ENCODE measurements around the gene CNIH1.

CNIH1 gene

GRCh38 chr14:54427871-54428270 is 13.3 kb downstream of the CNIH1 start:
- Histone ChIP-seq H3K79me1 (ENCODE audit: low read depth, low read length) (peaks cover 2% of the 10 kb centered on the region), H3K23ac (ENCODE audit: low read depth, low read length, poor library complexity) (no peak overlapping the region), H3K18ac (ENCODE audit: low read length) (no peak overlapping the region), H3K14ac (ENCODE audit: low read length) (no peak overlapping the region), H2AK5ac (ENCODE audit: low read depth, low read length) (no peak overlapping the region), H4K91ac (ENCODE audit: low read depth, low read length, poor library complexity) (no peak overlapping the region), H3K27ac (replicated peaks; ENCODE audit: low read length) (no peak overlapping the region), H2AFZ (ENCODE audit: low read length) (no peak overlapping the region), H3K4me2 (ENCODE audit: insufficient read depth, low read length, poor library complexity, severe bottlenecking) (no peak overlapping the region), H3K4ac (ENCODE audit: low read length) (no peak overlapping the region), H3K36me3 (replicated peaks in 1 of 2; ENCODE audit: control insufficient read depth in 2 of 2, insufficient read depth in 2 of 2, low read length in 2 of 2) (peaks cover 9 to 98% of the 10 kb centered on the region in 2 donors), H3K9me3 (replicated peaks in 1 of 2; ENCODE audit: control insufficient read depth in 2 of 2, insufficient read depth in 1 of 2, low read depth in 1 of 2, low read length in 2 of 2) (no peaks in the 10 kb centered on the region), H2BK12ac (ENCODE audit: low read length) (no peak overlapping the region), H2BK15ac (ENCODE audit: low read length) (no peak overlapping the region), H3K4me3 (ENCODE audit: low read length in 2 of 2) (no peak overlapping the region), H4K8ac (ENCODE audit: low read depth, low read length) (no peak overlapping the region), H3K27me3 (ENCODE audit: control insufficient read depth in 3 of 3, insufficient read depth in 3 of 3, low read depth in 1 of 3, low read length in 3 of 3) (no peaks in the 10 kb centered on the region), H2BK5ac (ENCODE audit: low read length) (no peak overlapping the region), H2BK120ac (ENCODE audit: low read depth, low read length) (no peak overlapping the region), H3K9ac (ENCODE audit: low read depth, low read length, poor library complexity) (no peak overlapping the region), H3K4me1 (ENCODE audit: control insufficient read depth in 2 of 2, insufficient read depth in 1 of 2, low read depth in 1 of 2, low read length in 2 of 2) (no peaks in the 10 kb centered on the region)
- WGBS, 2 donors (ENCODE audit: extremely low coverage in 2 of 2, insufficient read length in 2 of 2, insufficient replicate concordance in 1 of 2): no CpG with 5 or more reads among the region's 3 CpGs
- no peak for DNase-seq (ENCODE audit: low spot score)

GRCh38 chr14:54425537-54426274 is 15.5 kb downstream of the CNIH1 start:
- Histone ChIP-seq H3K4me2 (ENCODE audit: insufficient read depth, low read length, poor library complexity, severe bottlenecking) (no peak overlapping the region), H3K36me3 (replicated peaks in 1 of 2; ENCODE audit: control insufficient read depth in 2 of 2, insufficient read depth in 2 of 2, low read length in 2 of 2) (peaks cover 9 to 87% of the 10 kb centered on the region in 2 donors)
- no peak for DNase-seq (ENCODE audit: low spot score)

DNA sequence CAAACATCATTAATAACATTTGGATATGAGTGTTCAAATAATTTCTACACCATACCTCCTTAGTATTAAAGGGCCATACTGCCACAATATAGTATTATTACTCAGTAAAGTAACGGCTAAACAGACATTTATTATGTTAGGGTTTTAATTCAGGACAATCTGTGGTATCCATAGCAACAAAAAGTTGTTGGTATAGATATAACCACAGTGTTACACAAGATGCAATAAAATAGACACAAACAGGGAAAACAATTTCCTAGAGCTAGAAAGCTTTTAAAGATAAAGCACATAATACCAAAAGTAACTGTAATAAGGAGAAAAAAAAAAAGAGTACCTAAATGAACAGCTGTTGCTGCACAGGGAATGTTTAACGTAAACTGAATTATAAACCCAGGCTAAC is 16.1 kb downstream of the CNIH1 start:
- no CpG with 5 or more reads among the region's 2 CpGs for WGBS, 2 donors (ENCODE audit: extremely low coverage in 2 of 2, insufficient read length in 2 of 2, insufficient replicate concordance in 1 of 2)
- H2BK15ac ChIP-seq (ENCODE audit: low read length): no peak overlapping the region
- no peak overlapping the region for H3K23ac ChIP-seq (ENCODE audit: low read depth, low read length, poor library complexity)
- no peak overlapping the region for H2AFZ ChIP-seq (ENCODE audit: low read length)
- H3K14ac ChIP-seq (ENCODE audit: low read length): no peak overlapping the region
- H3K4me2 ChIP-seq (ENCODE audit: insufficient read depth, low read length, poor library complexity, severe bottlenecking): no peak overlapping the region
- H3K4ac ChIP-seq (ENCODE audit: low read length): no peak overlapping the region
- H3K9ac ChIP-seq (ENCODE audit: low read depth, low read length, poor library complexity): no peak overlapping the region
- H3K27me3 ChIP-seq (ENCODE audit: control insufficient read depth in 3 of 3, insufficient read depth in 3 of 3, low read depth in 1 of 3, low read length in 3 of 3): no peaks in the 10 kb centered on the region
- no peak overlapping the region for H2BK120ac ChIP-seq (ENCODE audit: low read depth, low read length)
- no peak for DNase-seq (ENCODE audit: low spot score)
- no peak overlapping the region for H3K4me3 ChIP-seq (ENCODE audit: low read length in 2 of 2)
- peaks cover 9 to 87% of the 10 kb centered on the region in 2 donors for H3K36me3 ChIP-seq (replicated peaks in 1 of 2; ENCODE audit: control insufficient read depth in 2 of 2, insufficient read depth in 2 of 2, low read length in 2 of 2)
- H3K79me1 ChIP-seq (ENCODE audit: low read depth, low read length): no peaks in the 10 kb centered on the region
- H4K8ac ChIP-seq (ENCODE audit: low read depth, low read length): no peak overlapping the region
- H2BK12ac ChIP-seq (ENCODE audit: low read length): no peak overlapping the region
- no peaks in the 10 kb centered on the region for H3K9me3 ChIP-seq (replicated peaks in 1 of 2; ENCODE audit: control insufficient read depth in 2 of 2, insufficient read depth in 1 of 2, low read depth in 1 of 2, low read length in 2 of 2)
- H3K27ac ChIP-seq (replicated peaks; ENCODE audit: low read length): no peak overlapping the region
- H2BK5ac ChIP-seq (ENCODE audit: low read length): no peak overlapping the region
- H4K91ac ChIP-seq (ENCODE audit: low read depth, low read length, poor library complexity): no peak overlapping the region
- no peak overlapping the region for H3K18ac ChIP-seq (ENCODE audit: low read length)
- no peak overlapping the region for H2AK5ac ChIP-seq (ENCODE audit: low read depth, low read length)
- H3K4me1 ChIP-seq (ENCODE audit: control insufficient read depth in 2 of 2, insufficient read depth in 1 of 2, low read depth in 1 of 2, low read length in 2 of 2): no peaks in the 10 kb centered on the region

More at GRCh38 chr14:54425537-54426274, 15.5 kb downstream of the CNIH1 start:
- no CpG with 5 or more reads among the region's 3 CpGs for WGBS, 2 donors (ENCODE audit: extremely low coverage in 2 of 2, insufficient read length in 2 of 2, insufficient replicate concordance in 1 of 2)
- Histone ChIP-seq H3K4me3 (ENCODE audit: low read length in 2 of 2) (no peak overlapping the region), H2BK15ac (ENCODE audit: low read length) (no peak overlapping the region), H2AFZ (ENCODE audit: low read length) (no peak overlapping the region), H3K4ac (ENCODE audit: low read length) (no peak overlapping the region), H3K79me1 (ENCODE audit: low read depth, low read length) (peaks cover under 1% of the 10 kb centered on the region), H3K27ac (replicated peaks; ENCODE audit: low read length) (no peak overlapping the region), H3K23ac (ENCODE audit: low read depth, low read length, poor library complexity) (no peak overlapping the region), H3K14ac (ENCODE audit: low read length) (no peak overlapping the region), H3K18ac (ENCODE audit: low read length) (no peak overlapping the region), H3K9me3 (replicated peaks in 1 of 2; ENCODE audit: control insufficient read depth in 2 of 2, insufficient read depth in 1 of 2, low read depth in 1 of 2, low read length in 2 of 2) (no peaks in the 10 kb centered on the region), H2BK12ac (ENCODE audit: low read length) (no peak overlapping the region), H2AK5ac (ENCODE audit: low read depth, low read length) (no peak overlapping the region), H3K9ac (ENCODE audit: low read depth, low read length, poor library complexity) (no peak overlapping the region), H4K91ac (ENCODE audit: low read depth, low read length, poor library complexity) (no peak overlapping the region), H2BK120ac (ENCODE audit: low read depth, low read length) (no peak overlapping the region), H3K27me3 (ENCODE audit: control insufficient read depth in 3 of 3, insufficient read depth in 3 of 3, low read depth in 1 of 3, low read length in 3 of 3) (no peaks in the 10 kb centered on the region), H2BK5ac (ENCODE audit: low read length) (no peak overlapping the region), H4K8ac (ENCODE audit: low read depth, low read length) (no peak overlapping the region), H3K4me1 (ENCODE audit: control insufficient read depth in 2 of 2, insufficient read depth in 1 of 2, low read depth in 1 of 2, low read length in 2 of 2) (no peaks in the 10 kb centered on the region)

- no peak overlapping the region for H3K23ac ChIP-seq (ENCODE audit: low read depth, low read length, poor library complexity)
- H3K27me3 ChIP-seq (ENCODE audit: control insufficient read depth in 3 of 3, insufficient read depth in 3 of 3, low read depth in 1 of 3, low read length in 3 of 3): no peaks in the 10 kb centered on the region
- no peak overlapping the region for H2BK120ac ChIP-seq (ENCODE audit: low read depth, low read length)
- no peak overlapping the region for H3K27ac ChIP-seq (replicated peaks; ENCODE audit: low read length)
- peaks cover 6 to 87% of the 10 kb centered on the region in 2 donors for H3K36me3 ChIP-seq (replicated peaks in 1 of 2; ENCODE audit: control insufficient read depth in 2 of 2, insufficient read depth in 2 of 2, low read length in 2 of 2)
- H3K9ac ChIP-seq (ENCODE audit: low read depth, low read length, poor library complexity): no peak overlapping the region
- H3K4me1 ChIP-seq (ENCODE audit: control insufficient read depth in 2 of 2, insufficient read depth in 1 of 2, low read depth in 1 of 2, low read length in 2 of 2): no peaks in the 10 kb centered on the region
- no peak overlapping the region for H2BK5ac ChIP-seq (ENCODE audit: low read length)
- no peak overlapping the region for H2BK12ac ChIP-seq (ENCODE audit: low read length)
- no CpG with 5 or more reads among the region's 4 CpGs for WGBS, 2 donors (ENCODE audit: extremely low coverage in 2 of 2, insufficient read length in 2 of 2, insufficient replicate concordance in 1 of 2)
- no peak overlapping the region for H4K8ac ChIP-seq (ENCODE audit: low read depth, low read length)
- no peak overlapping the region for H2BK15ac ChIP-seq (ENCODE audit: low read length)
- H3K4ac ChIP-seq (ENCODE audit: low read length): no peak overlapping the region
- H3K9me3 ChIP-seq (replicated peaks in 1 of 2; ENCODE audit: control insufficient read depth in 2 of 2, insufficient read depth in 1 of 2, low read depth in 1 of 2, low read length in 2 of 2): no peaks in the 10 kb centered on the region
- H3K79me1 ChIP-seq (ENCODE audit: low read depth, low read length): no peaks in the 10 kb centered on the region
- no peak overlapping the region for H2AK5ac ChIP-seq (ENCODE audit: low read depth, low read length)
- no peak overlapping the region for H3K4me2 ChIP-seq (ENCODE audit: insufficient read depth, low read length, poor library complexity, severe bottlenecking)
- H4K91ac ChIP-seq (ENCODE audit: low read depth, low read length, poor library complexity): no peak overlapping the region
- H3K18ac ChIP-seq (ENCODE audit: low read length): no peak overlapping the region
- H3K4me3 ChIP-seq (ENCODE audit: low read length in 2 of 2): no peak overlapping the region
- H2AFZ ChIP-seq (ENCODE audit: low read length): no peak overlapping the region
- DNase-seq (ENCODE audit: low spot score): no peak
- H3K14ac ChIP-seq (ENCODE audit: low read length): no peak overlapping the region
Observed at GRCh38 chr14:54424479-54424901, 16.7 kb downstream of the CNIH1 start.
